H7 (cell line): ENCODE results near the gene NOX3. TPM values are rescaled to one million over a fixed set of nuclear protein-coding genes. Genes with fewer than 3 reads are reported as not detected.

ENCODE experiments used
- total RNA-seq: library from RNA; depleted of rRNA; stranded (reverse); fragments of >200 nt; shearing (Covaris generic); gene quantifications from 2 replicates; pipeline ENCODE4 v1.2.3, GENCODE V29; 2014; rRNA removed

Gene NOX3
- total RNA-seq, 1 experiment from 2014 or later, result not detected

Other genes starting within 250 kb of the NOX3 start
- gene CLDN20, start 191.8 kb downstream of the NOX3 start, total RNA-seq, result not detected in 2 replicates
- gene TFB1M, start 141.4 kb downstream of the NOX3 start, total RNA-seq, result 38.8 and 44.4 TPM in 2 replicates